Heart left ventricle (tissue), 16 donors: ENCODE data around the gene LCP2. TPM values are rescaled to one million over a fixed set of nuclear protein-coding genes. Genes with fewer than 3 reads are reported as not detected.
A peak's percentile ranks its signal among the peaks of the same experiment; 100 is the strongest.

Experiments used
- ATAC-seq, 4 donors: fragments of 200-7000 bp; cut with Tn5 transposase; one replicate each; pipeline ENCODE4 v1.9.1; 2020 to 2022; ENCODE audit warnings: moderate library complexity in 4 of 4, mild to moderate bottlenecking in 3 of 4, moderate number of reproducible peaks in 1 of 4
- DNase-seq, 5 donors: peaks; one replicate each; pipeline ENCODE4 v3.0.0-alpha.2; 2020
- H3K27ac ChIP-seq, 12 donors: fragments of 200-600 bp; sonication (generic) in 4 of 12; one replicate each; pipeline versions ENCODE4 v1.5.0 to v1.8.0; 2016 to 2022; ENCODE audit warnings: mild to moderate bottlenecking in 2 of 12
- H3K27me3 ChIP-seq, 9 donors: fragments of 200-600 bp; sonication (generic) in 2 of 9; one replicate each; pipeline versions ENCODE4 v1.5.1 to v1.8.0; 2016 to 2022; ENCODE audit warnings: mild to moderate bottlenecking in 3 of 9
- H3K36me3 ChIP-seq, 9 donors: fragments of 200-600 bp; sonication (generic) in 2 of 9; one replicate each; pipeline versions ENCODE4 v1.5.0 to v1.8.0; 2018 to 2022; ENCODE audit warnings: mild to moderate bottlenecking in 2 of 9
- H3K4me1 ChIP-seq, 12 donors: fragments of 200-600 bp; sonication (generic) in 4 of 12; one replicate each; pipeline versions ENCODE4 v1.5.0 to v1.8.0; 2016 to 2022; ENCODE audit warnings: mild to moderate bottlenecking in 3 of 12
- H3K4me3 ChIP-seq, 12 donors: fragments of 200-600 bp; sonication (generic) in 4 of 12; one replicate each; pipeline versions ENCODE4 v1.5.0 to v1.8.0; 2017 to 2022; ENCODE audit warnings: mild to moderate bottlenecking in 9 of 12, moderate library complexity in 4 of 12
- H3K9me3 ChIP-seq, 12 donors: fragments of 200-600 bp; sonication (generic) in 4 of 12; one replicate each; pipeline versions ENCODE4 v1.5.0 to v1.8.0; 2016 to 2022; ENCODE audit warnings: mild to moderate bottlenecking in 1 of 12
- POLR2A ChIP-seq, 2 donors: fragments of 450-650 bp; IDR thresholded peaks; one replicate each; pipeline ENCODE4 v1.6.1; 2017; ENCODE audit warnings: antibody characterized with exemption in 2 of 2, mild to moderate bottlenecking in 2 of 2, moderate library complexity in 2 of 2
- WGBS, 4 donors: extraction: QIAGEN DNeasy Blood & Tissue Kit in 2 of 4; methylation state at CpG; one replicate each; pipeline versions ENCODE4 v1.1.5 to v1.1.7; 2013 to 2018; 5-methylcytosine and 5-hydroxymethylcytosine counted together
- intact Hi-C, 10 donors: fragments of 100-400 bp; cut with DNase I; formaldehyde crosslinking; loops; one replicate each; pipeline versions ENCODE4 v1.11.1 to v1.14.2; 2022
- polyA plus RNA-seq, 2 donors: library from polyadenylated mRNA; stranded (reverse); fragments of 200-250 nt; gene quantifications; one replicate each; pipeline ENCODE4 v1.2.3, GENCODE V29; 2013
- total RNA-seq, 9 donors: library from RNA; depleted of rRNA in 2 of 9; stranded (reverse); fragments of >200 nt in 2 of 9; fragmentation: NEBNext Ultra II Directional in 3 of 9; extraction: Animal tissue kit (Norgen Biotek cat#: 25700) in 3 of 9; gene quantifications; one replicate each; pipeline versions ENCODE4 v1.1.0 to v1.2.4, GENCODE V29; 2016 to 2023
- TF ChIP-seq, protein P1 (sequence below), 12 donors: fragments of 200-600 bp; sonication (generic) in 4 of 12; IDR thresholded peaks; one replicate each; pipeline versions ENCODE4 v1.5.0 to v1.8.0; 2018 to 2022; ENCODE audit warnings: antibody characterized with exemption in 12 of 12, mild to moderate bottlenecking in 5 of 12
- donor health status: ischemic (EF 13 %, LVEDD 7.1; RV severe dilation, severe dysfunction).
- donor health status: healthy with polysubstance abuse.
- donor health status: DM: no; HTN: yes; CAD: no.
- donor health status: DM: no; HTN: no; CAD: no.
- donor health status: ischemic (EF 25% LVEDD 6.9; RV normal size, moderate dysfunction).
- donor health status: ischemic (EF 25% LVEDD 5.7; RV mildly dilated, moderate dysfunction).
- donor health status: healthy.
- donor health status: DM: yes; HTN: yes; CAD: no.
- donor health status: ischemic (EF 35%, LVEDD 5.7; RV mildly dilated, moderate dysfunction).
- donor health status: nonischemic (EF 11% LVEDD 7.7; RV severe dilation, severe dysfunction).
- donor health status: DM: yes; HTN: yes; CAD: no.
- donor health status: PGD.
- donor health status: ischemic (EF 29% LVEDD 5.4; RV normal size, mild dysfunction).
- donor health status: nonischemic (EF 23%, LVEDD 6.1; RV moderate dilation, normal function).

Gene LCP2
- total and polyA plus RNA-seq, 11 donors: 2.2 to 73.7 (median 4.6) TPM

DNA sequence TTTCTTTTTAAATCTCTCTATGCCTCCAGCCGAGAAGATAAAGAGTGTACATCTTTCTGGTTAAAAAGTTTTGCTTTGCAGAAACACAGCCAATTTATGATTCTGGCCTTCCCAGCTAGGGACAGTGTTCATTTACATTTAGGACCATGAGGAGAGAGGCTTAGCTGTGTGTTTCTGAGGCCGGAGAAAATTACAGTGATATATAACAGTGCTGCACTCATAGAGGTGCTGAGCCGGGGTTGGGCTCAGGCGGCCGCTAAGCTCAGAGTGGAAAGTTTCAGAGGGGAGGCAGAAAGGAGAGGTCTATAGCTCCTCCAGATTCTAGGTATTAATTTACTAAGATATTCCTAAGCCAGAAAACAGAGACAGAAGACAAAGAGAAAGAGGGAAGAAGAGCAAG lies 37.0 kb upstream of the LCP2 start:
- no peak overlapping the region for H3K4me3 ChIP-seq
- intact Hi-C loops: loop anchor here in 8 of 10 donors (5.0 to 10.0 kb wide), 6 partner anchors 37 to 107 kb away; partner anchors contain the start of gene LCP2 (in 2 of the 8)
- H3K27me3 ChIP-seq: no peaks in the 10 kb centered on the region
- WGBS, 4 donors: 88 to 94% (median 91%) methylated on average over 5 of the region's 5 CpGs
- TF ChIP-seq, protein P1, sequence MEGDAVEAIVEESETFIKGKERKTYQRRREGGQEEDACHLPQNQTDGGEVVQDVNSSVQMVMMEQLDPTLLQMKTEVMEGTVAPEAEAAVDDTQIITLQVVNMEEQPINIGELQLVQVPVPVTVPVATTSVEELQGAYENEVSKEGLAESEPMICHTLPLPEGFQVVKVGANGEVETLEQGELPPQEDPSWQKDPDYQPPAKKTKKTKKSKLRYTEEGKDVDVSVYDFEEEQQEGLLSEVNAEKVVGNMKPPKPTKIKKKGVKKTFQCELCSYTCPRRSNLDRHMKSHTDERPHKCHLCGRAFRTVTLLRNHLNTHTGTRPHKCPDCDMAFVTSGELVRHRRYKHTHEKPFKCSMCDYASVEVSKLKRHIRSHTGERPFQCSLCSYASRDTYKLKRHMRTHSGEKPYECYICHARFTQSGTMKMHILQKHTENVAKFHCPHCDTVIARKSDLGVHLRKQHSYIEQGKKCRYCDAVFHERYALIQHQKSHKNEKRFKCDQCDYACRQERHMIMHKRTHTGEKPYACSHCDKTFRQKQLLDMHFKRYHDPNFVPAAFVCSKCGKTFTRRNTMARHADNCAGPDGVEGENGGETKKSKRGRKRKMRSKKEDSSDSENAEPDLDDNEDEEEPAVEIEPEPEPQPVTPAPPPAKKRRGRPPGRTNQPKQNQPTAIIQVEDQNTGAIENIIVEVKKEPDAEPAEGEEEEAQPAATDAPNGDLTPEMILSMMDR (IDR thresholded peaks at IDR 0.05): no peak
- no peak for TF ChIP-seq POLR2A (IDR thresholded peaks at IDR 0.05)
- no peaks in the 10 kb centered on the region for H3K9me3 ChIP-seq
- H3K4me1 ChIP-seq: peaks cover 0 to 93% (median 13%) of the 10 kb centered on the region in 12 donors
- ATAC-seq: no peak
- no peaks in the 10 kb centered on the region for H3K36me3 ChIP-seq
- no peak for DNase-seq
- H3K27ac ChIP-seq: peak overlapping the region in 1 of 12 donors; percentile 90

DNA sequence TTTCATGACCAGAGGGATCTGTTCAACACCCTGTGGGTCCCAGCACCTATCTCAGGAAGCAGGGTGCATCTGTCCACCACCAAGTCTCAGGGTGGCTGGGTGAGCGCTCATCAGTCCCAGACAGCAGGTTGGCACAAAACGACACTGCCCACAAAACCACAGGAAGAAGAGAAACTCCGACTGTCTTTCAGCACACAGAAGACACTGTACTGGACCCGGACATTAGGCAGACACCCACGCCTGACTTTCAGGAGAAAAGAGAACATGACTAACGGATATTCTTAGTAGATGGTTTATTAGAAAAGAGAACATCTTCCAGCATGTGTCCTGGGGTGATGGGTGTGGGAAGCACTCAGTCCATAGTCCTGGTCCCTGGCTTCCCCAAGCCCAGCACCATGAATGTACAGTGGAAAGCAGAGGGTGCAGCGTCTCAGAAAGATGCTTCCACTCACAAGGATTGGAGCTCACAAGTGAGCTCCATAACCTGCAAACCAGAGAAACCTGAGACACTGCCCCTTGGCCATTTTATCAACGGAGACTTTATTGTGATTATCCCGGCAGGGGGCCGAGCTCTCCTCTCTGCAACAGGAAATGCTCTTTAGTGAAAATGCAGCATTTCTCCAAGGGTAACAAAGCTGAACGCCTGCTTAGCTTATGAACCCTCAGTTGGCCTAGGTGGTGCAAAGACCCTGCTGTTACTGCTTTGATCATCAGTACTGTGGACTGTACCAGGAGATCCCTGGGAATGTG lies 35.8 kb upstream of the LCP2 start:
- TF ChIP-seq, protein P1 (IDR thresholded peaks at IDR 0.05): no peak
- TF ChIP-seq POLR2A (IDR thresholded peaks at IDR 0.05): no peak

DNA sequence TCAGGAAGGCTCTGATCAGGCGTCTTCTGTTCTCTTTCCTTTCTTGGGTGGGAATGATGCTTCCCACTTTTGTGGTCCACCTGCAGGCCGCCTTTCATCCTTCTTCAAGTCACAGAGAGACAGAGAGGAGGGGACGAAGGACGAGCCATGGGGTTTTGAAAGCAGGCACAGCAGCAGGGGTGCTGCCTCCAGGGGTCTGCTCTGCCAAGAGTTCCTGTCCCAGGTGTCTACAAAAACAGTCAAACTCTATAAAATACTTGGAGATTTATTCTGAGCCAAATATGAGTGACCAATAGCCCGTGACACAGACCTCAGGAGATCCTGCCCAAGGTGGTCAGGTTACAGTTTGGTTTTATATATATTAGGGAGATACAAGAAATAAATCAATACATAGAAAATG lies 34.5 kb upstream of the LCP2 start:
- ATAC-seq (no peak), DNase-seq (no peak)
- no peaks in the 10 kb centered on the region for H3K36me3 ChIP-seq
- H3K27me3 ChIP-seq: no peaks in the 10 kb centered on the region
- H3K4me1 ChIP-seq: peaks cover 0 to 94% (median 13%) of the 10 kb centered on the region in 12 donors
- no peak for TF ChIP-seq POLR2A (IDR thresholded peaks at IDR 0.05)
- TF ChIP-seq, protein P1 (IDR thresholded peaks at IDR 0.05): no peak
- H3K4me3 ChIP-seq: no peak overlapping the region
- no peaks in the 10 kb centered on the region for H3K9me3 ChIP-seq
- peak overlapping the region in 8 of 12 donors; percentile 67 to 90 (median 78) for H3K27ac ChIP-seq
- intact Hi-C loops: loop anchor here in 5 of 10 donors (5.0 to 10.0 kb wide), 5 partner anchors 35 to 67 kb away; partner anchors contain the start of gene LCP2 (in 2 of the 5)
- 89 to 99% (median 95%) methylated on average over 5 of the region's 5 CpGs for WGBS, 4 donors

More for the DNA sequence above, 35.8 kb upstream of the LCP2 start:
- intact Hi-C loops: loop anchor here in 5 of 10 donors (5.0 to 10.0 kb wide), 5 partner anchors 36 to 69 kb away; partner anchors contain the start of gene LCP2 (in 2 of the 5)
- 63 to 76% (median 72%) methylated on average over 10 to 11 of the region's 11 CpGs for WGBS, 4 donors
- Histone ChIP-seq H3K27ac (peak overlapping the region in 2 of 12 donors; percentile 18 to 90), H3K36me3 (no peaks in the 10 kb centered on the region), H3K4me3 (peak overlapping the region in 1 of 12 donors; percentile 21), H3K4me1 (peaks cover 0 to 93% (median 13%) of the 10 kb centered on the region in 12 donors), H3K27me3 (no peaks in the 10 kb centered on the region), H3K9me3 (no peaks in the 10 kb centered on the region)
- DNase-seq (no peak), ATAC-seq (peak in 3 of 4 donors; percentile 12 to 19 (median 18))

DNA sequence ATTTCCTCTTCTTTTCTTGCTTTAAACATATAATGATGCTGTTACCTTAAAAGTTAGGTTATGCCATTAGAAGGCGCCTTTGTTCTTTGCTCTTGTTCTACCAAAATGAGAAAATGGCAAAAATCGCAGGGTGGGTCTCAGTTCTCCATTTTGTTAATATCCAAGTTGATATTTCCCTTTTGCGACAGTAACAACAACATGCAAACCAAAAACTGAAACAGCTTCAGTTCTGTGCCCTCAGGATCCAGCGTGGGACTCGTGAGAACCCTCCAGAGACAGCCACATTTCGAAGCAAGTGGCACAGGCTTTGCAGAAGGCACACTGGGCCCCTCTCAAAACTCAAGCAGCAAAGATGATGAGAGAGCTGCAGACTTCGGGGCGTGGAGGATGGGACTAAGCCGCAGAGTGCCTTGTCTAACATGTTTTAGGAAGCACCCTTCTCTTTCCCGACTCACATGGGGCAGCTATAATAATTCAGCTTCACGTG lies 33.0 kb upstream of the LCP2 start:
- WGBS, 4 donors: 68 to 77% (median 74%) methylated on average over 11 of the region's 11 CpGs
- TF ChIP-seq, protein P1 (IDR thresholded peaks at IDR 0.05): no peak
- TF ChIP-seq POLR2A (IDR thresholded peaks at IDR 0.05): no peak
- ATAC-seq (peak in 2 of 4 donors; percentile 4 to 10), DNase-seq (no peak)
- no peaks in the 10 kb centered on the region for H3K36me3 ChIP-seq
- H3K4me1 ChIP-seq: peaks cover 0 to 85% (median 13%) of the 10 kb centered on the region in 12 donors
- peak overlapping the region in 4 of 12 donors; percentile 7 to 30 (median 22) for H3K4me3 ChIP-seq
- H3K27me3 ChIP-seq: no peaks in the 10 kb centered on the region
- H3K9me3 ChIP-seq: no peaks in the 10 kb centered on the region
- intact Hi-C loops: loop anchor here in 5 of 10 donors (5.0 to 10.0 kb wide), 5 partner anchors 33 to 66 kb away; partner anchors contain the start of gene LCP2 (in 2 of the 5)
- H3K27ac ChIP-seq: peak overlapping the region; percentile 15 to 90 (median 63)
